OCI-LY1 (cell line): ENCODE data around the gene BMPR1A.

Source experiments
- H2AFZ ChIP-seq: fragments of 200-600 bp; sonication (generic), shearing (Covaris generic); 2 replicates; pipeline ENCODE4 v1.6.0; 2014; ENCODE audit warnings: antibody characterized with exemption, mild to moderate bottlenecking, low read length
- H3F3A ChIP-seq: fragments of 200-600 bp; sonication (generic), shearing (Covaris generic); 2 replicates; pipeline ENCODE4 v1.6.0; 2014; ENCODE audit warnings: mild to moderate bottlenecking, antibody characterized with exemption, low read length, moderate library complexity; ENCODE audit not compliant: insufficient read depth
- H3K27ac ChIP-seq: fragments of 200-600 bp; sonication (generic); 2 replicates; pipeline ENCODE4 v1.5.1; 2014; ENCODE audit warnings: low read length, mixed run types, mild to moderate bottlenecking, low read depth; ENCODE audit not compliant: poor library complexity, severe bottlenecking
- H3K27me3 ChIP-seq: fragments of 200-600 bp; sonication (generic); 2 replicates; pipeline ENCODE4 v1.6.0; 2014; ENCODE audit warnings: antibody characterized with exemption, mild to moderate bottlenecking, low read length, moderate library complexity; ENCODE audit not compliant: insufficient read depth
- H3K36me3 ChIP-seq: fragments of 200-600 bp; sonication (generic); 2 replicates; pipeline ENCODE4 v1.6.1; 2014; ENCODE audit warnings: mild to moderate bottlenecking, antibody characterized with exemption, low read length, moderate library complexity, mixed read lengths; ENCODE audit not compliant: insufficient read depth
- H3K4me1 ChIP-seq: fragments of 200-600 bp; sonication (generic); 2 replicates; pipeline ENCODE4 v1.5.1; 2014; ENCODE audit warnings: mild to moderate bottlenecking, low read length, moderate library complexity; ENCODE audit not compliant: insufficient read depth, severe bottlenecking
- H3K4me2 ChIP-seq: fragments of 200-600 bp; sonication (generic), shearing (Covaris generic); 2 replicates; pipeline ENCODE4 v1.6.1; 2014; ENCODE audit warnings: low read length
- H3K4me3 ChIP-seq: fragments of 200-600 bp; sonication (generic); 2 replicates; pipeline ENCODE4 v1.5.1; 2014; ENCODE audit warnings: low read length, low read depth, mild to moderate bottlenecking, mixed read lengths; ENCODE audit not compliant: poor library complexity, severe bottlenecking
- H3K79me2 ChIP-seq: fragments of 200-600 bp; shearing (Covaris generic); 2 replicates; pipeline ENCODE4 v1.6.1; 2016; ENCODE audit warnings: mixed run types, low read length, mixed read lengths; ENCODE audit not compliant: insufficient read depth
- H3K9ac ChIP-seq: fragments of 200-600 bp; sonication (generic), shearing (Covaris generic); 2 replicates; pipeline ENCODE4 v1.6.1; 2014; ENCODE audit warnings: mild to moderate bottlenecking, low read length, mixed read lengths
- H3K9me2 ChIP-seq: fragments of 200-600 bp; sonication (generic), shearing (Covaris generic); 2 replicates; pipeline ENCODE4 v1.6.1; 2014; ENCODE audit warnings: low read depth, mild to moderate bottlenecking, low read length, mixed read lengths
- H3K9me3 ChIP-seq: fragments of 200-600 bp; shearing (Covaris generic); 2 replicates; pipeline ENCODE4 v1.6.1; 2014; ENCODE audit warnings: low read length, mixed read lengths
- H4K20me1 ChIP-seq: fragments of 200-600 bp; sonication (generic), shearing (Covaris generic); 2 replicates; pipeline ENCODE4 v1.6.0; 2016; ENCODE audit warnings: mild to moderate bottlenecking, low read length; ENCODE audit not compliant: insufficient read depth
- EZH2 ChIP-seq: fragments of 200-600 bp; sonication (generic), shearing (Covaris generic); IDR thresholded peaks from 2 replicates; pipeline ENCODE4 v1.8.0; 2017; ENCODE audit warnings: borderline replicate concordance, mixed run types, mild to moderate bottlenecking, antibody characterized with exemption, low read length, moderate library complexity, mixed read lengths
- TF ChIP-seq, protein P1 (sequence below): fragments of 200-600 bp; sonication (generic), shearing (Covaris generic); IDR thresholded peaks from 2 replicates; pipeline ENCODE4 v1.5.1; 2017; ENCODE audit warnings: mild to moderate bottlenecking, antibody characterized with exemption, low read length, moderate library complexity, mixed read lengths

BMPR1A gene

DNA sequence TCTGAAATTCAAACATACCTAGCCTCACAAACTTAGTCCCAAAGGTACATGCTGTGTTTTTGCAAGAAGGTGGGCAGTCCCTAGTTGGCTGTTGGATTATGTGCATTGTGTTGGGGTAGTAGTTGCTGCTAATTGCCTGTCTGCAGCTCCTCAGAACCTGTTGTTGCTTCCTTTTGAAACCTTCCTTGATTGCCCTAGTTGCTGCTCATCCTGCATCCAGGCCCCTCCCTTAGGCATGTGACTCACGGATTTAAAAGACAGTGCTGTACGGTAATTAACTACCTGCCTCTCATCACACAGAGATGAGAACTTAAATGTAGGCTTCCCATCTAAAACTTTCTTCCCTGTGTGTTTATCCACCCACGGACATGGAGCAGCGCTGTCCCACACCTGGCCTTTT is 67.7 kb downstream of the BMPR1A start:
- H4K20me1 ChIP-seq, result no peaks in the 10 kb centered on the region
- no peak overlapping the region for H3K4me3 ChIP-seq
- TF ChIP-seq EZH2, result no peak
- TF ChIP-seq, protein P1, sequence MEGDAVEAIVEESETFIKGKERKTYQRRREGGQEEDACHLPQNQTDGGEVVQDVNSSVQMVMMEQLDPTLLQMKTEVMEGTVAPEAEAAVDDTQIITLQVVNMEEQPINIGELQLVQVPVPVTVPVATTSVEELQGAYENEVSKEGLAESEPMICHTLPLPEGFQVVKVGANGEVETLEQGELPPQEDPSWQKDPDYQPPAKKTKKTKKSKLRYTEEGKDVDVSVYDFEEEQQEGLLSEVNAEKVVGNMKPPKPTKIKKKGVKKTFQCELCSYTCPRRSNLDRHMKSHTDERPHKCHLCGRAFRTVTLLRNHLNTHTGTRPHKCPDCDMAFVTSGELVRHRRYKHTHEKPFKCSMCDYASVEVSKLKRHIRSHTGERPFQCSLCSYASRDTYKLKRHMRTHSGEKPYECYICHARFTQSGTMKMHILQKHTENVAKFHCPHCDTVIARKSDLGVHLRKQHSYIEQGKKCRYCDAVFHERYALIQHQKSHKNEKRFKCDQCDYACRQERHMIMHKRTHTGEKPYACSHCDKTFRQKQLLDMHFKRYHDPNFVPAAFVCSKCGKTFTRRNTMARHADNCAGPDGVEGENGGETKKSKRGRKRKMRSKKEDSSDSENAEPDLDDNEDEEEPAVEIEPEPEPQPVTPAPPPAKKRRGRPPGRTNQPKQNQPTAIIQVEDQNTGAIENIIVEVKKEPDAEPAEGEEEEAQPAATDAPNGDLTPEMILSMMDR, result no peak
- H3K4me1 ChIP-seq, result no peaks in the 10 kb centered on the region
- H3K9me3 ChIP-seq, result no peaks in the 10 kb centered on the region
- H3K9me2 ChIP-seq, result no peaks in the 10 kb centered on the region
- no peaks in the 10 kb centered on the region for H3F3A ChIP-seq
- H3K27ac ChIP-seq, result no peak overlapping the region
- no peak overlapping the region for H3K9ac ChIP-seq
- no peaks in the 10 kb centered on the region for H3K27me3 ChIP-seq
- H3K79me2 ChIP-seq, result no peaks in the 10 kb centered on the region
- no peak overlapping the region for H2AFZ ChIP-seq
- H3K36me3 ChIP-seq, result no peaks in the 10 kb centered on the region
- no peak overlapping the region for H3K4me2 ChIP-seq

DNA sequence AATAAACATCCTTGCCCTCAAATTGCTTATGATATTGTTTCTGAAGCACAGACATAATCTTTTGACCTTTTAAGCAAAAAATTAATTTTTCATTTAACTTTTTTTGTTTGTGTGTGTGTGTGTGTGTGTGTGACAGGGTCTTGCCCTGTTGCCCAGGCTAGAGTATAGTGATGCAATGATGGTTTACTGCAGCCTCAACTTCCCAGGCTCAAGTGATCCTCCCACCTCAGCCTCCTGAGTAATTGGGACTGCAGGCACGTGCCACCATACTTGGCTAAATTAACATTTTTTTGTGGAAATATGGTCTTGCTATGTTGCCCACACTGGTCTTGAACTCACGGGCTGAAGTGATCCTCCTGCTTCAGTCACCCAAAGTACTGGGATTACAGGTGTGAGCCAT is 68.9 kb downstream of the BMPR1A start:
- no peaks in the 10 kb centered on the region for H3K79me2 ChIP-seq
- H3K36me3 ChIP-seq, result no peaks in the 10 kb centered on the region
- H3F3A ChIP-seq, result no peaks in the 10 kb centered on the region
- H3K4me1 ChIP-seq, result no peaks in the 10 kb centered on the region
- H3K4me2 ChIP-seq, result no peak overlapping the region
- no peaks in the 10 kb centered on the region for H3K27me3 ChIP-seq
- H2AFZ ChIP-seq, result no peak overlapping the region
- no peak overlapping the region for H3K4me3 ChIP-seq
- 0 out of 2 replicates have a peak, but pooled peaks cover 2% of the 10 kb centered on the region for H4K20me1 ChIP-seq
- H3K9ac ChIP-seq, result no peak overlapping the region
- TF ChIP-seq, protein P1, result no peak
- no peak for TF ChIP-seq EZH2
- no peaks in the 10 kb centered on the region for H3K9me3 ChIP-seq
- no peak overlapping the region for H3K27ac ChIP-seq
- no peaks in the 10 kb centered on the region for H3K9me2 ChIP-seq

DNA sequence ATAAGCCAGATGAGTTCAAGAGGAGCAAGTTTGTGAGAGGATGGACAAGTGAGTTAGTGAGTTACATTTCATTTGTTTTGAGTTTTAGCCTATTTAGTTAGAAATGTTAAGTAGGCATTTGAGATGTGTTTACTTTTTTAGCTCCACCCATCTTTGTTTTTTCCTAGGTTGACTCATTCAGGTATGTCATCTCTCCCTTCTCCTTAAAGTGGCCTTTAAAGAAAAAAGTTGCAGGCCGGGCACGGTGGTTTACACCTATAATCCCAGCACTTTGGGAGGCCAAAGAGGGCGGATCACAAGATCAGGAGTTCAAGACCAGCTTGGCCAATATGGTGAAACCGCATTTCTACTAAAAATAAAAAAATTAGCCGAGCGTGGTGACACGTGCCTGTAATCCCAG is 71.2 kb downstream of the BMPR1A start:
- no peak overlapping the region for H3K27ac ChIP-seq
- H3K4me1 ChIP-seq, result no peaks in the 10 kb centered on the region
- 0 out of 2 replicates have a peak, but pooled peaks cover 2% of the 10 kb centered on the region for H4K20me1 ChIP-seq
- no peaks in the 10 kb centered on the region for H3K79me2 ChIP-seq
- no peak overlapping the region for H3K9ac ChIP-seq
- TF ChIP-seq EZH2, result no peak
- TF ChIP-seq, protein P1, result no peak
- H3K4me3 ChIP-seq, result no peak overlapping the region
- no peaks in the 10 kb centered on the region for H3K27me3 ChIP-seq
- no peaks in the 10 kb centered on the region for H3F3A ChIP-seq
- no peak overlapping the region for H2AFZ ChIP-seq
- no peaks in the 10 kb centered on the region for H3K9me3 ChIP-seq
- H3K36me3 ChIP-seq, result no peaks in the 10 kb centered on the region
- H3K9me2 ChIP-seq, result no peaks in the 10 kb centered on the region
- no peak overlapping the region for H3K4me2 ChIP-seq
